ENCODE measurements around the gene CARD11. TPM values are rescaled to one million over a fixed set of nuclear protein-coding genes. Genes with fewer than 3 reads are reported as not detected.

CARD11 gene
- total RNA-seq, 4 donors from 2014 or later: 0.26 to 2.0 (median 0.70) TPM

- TF ChIP-seq EP300 (IDR thresholded peaks at IDR 0.05) (no peak), POLR2A (IDR thresholded peaks at IDR 0.05; ENCODE audit: low read depth) (no peak), POLR2AphosphoS5 (IDR thresholded peaks at IDR 0.05) (no peak)
- TF ChIP-seq, protein P1, sequence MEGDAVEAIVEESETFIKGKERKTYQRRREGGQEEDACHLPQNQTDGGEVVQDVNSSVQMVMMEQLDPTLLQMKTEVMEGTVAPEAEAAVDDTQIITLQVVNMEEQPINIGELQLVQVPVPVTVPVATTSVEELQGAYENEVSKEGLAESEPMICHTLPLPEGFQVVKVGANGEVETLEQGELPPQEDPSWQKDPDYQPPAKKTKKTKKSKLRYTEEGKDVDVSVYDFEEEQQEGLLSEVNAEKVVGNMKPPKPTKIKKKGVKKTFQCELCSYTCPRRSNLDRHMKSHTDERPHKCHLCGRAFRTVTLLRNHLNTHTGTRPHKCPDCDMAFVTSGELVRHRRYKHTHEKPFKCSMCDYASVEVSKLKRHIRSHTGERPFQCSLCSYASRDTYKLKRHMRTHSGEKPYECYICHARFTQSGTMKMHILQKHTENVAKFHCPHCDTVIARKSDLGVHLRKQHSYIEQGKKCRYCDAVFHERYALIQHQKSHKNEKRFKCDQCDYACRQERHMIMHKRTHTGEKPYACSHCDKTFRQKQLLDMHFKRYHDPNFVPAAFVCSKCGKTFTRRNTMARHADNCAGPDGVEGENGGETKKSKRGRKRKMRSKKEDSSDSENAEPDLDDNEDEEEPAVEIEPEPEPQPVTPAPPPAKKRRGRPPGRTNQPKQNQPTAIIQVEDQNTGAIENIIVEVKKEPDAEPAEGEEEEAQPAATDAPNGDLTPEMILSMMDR (IDR thresholded peaks at IDR 0.05): no peak
- peaks cover 0 to 69% (median 2%) of the 10 kb centered on the region in 4 donors for H3K27me3 ChIP-seq
- H3K27ac ChIP-seq (replicated peaks in 1 of 4): no peak overlapping the region
- H3K4me1 ChIP-seq: no peaks in the 10 kb centered on the region
- DNase-seq (ENCODE audit: extremely low spot score): no peak
- no peaks in the 10 kb centered on the region for H3K9me3 ChIP-seq
- H3K4me3 ChIP-seq: no peak overlapping the region
- intact Hi-C loops (cut with DNase I): no loop called here
- 80% methylated on average over 7 of the region's 8 CpGs for WGBS
- H3K36me3 ChIP-seq: no peaks in the 10 kb centered on the region
These were observed 116.7 kb downstream of the CARD11 start for GRCh38 chr7:2926896-2927405.

GRCh38 chr7:2926120-2926895 is 117.4 kb downstream of the CARD11 start:
- intact Hi-C loops (cut with DNase I): no loop called here
- Histone ChIP-seq H3K4me1 (no peaks in the 10 kb centered on the region), H3K36me3 (no peaks in the 10 kb centered on the region), H3K27me3 (peaks cover 0 to 76% (median 2%) of the 10 kb centered on the region in 4 donors), H3K9me3 (no peaks in the 10 kb centered on the region), H3K27ac (replicated peaks in 1 of 4) (no peak overlapping the region), H3K4me3 (no peak overlapping the region)
- no peak for TF ChIP-seq POLR2AphosphoS5 (IDR thresholded peaks at IDR 0.05)
- no peak for TF ChIP-seq POLR2A (IDR thresholded peaks at IDR 0.05; ENCODE audit: low read depth)
- TF ChIP-seq EP300 (IDR thresholded peaks at IDR 0.05): no peak
- TF ChIP-seq, protein P1 (IDR thresholded peaks at IDR 0.05): no peak
- WGBS: 88% methylated on average over 18 of the region's 18 CpGs
- DNase-seq (ENCODE audit: extremely low spot score): no peak

GRCh38 chr7:2924866-2925840 is 118.5 kb downstream of the CARD11 start:
- TF ChIP-seq, protein P1 (IDR thresholded peaks at IDR 0.05): no peak
- TF ChIP-seq EP300 (IDR thresholded peaks at IDR 0.05) (no peak), POLR2AphosphoS5 (IDR thresholded peaks at IDR 0.05) (no peak), POLR2A (IDR thresholded peaks at IDR 0.05; ENCODE audit: low read depth) (no peak)
- no peak for DNase-seq (ENCODE audit: extremely low spot score)
- WGBS: 61% methylated on average over 22 of the region's 22 CpGs

DNA sequence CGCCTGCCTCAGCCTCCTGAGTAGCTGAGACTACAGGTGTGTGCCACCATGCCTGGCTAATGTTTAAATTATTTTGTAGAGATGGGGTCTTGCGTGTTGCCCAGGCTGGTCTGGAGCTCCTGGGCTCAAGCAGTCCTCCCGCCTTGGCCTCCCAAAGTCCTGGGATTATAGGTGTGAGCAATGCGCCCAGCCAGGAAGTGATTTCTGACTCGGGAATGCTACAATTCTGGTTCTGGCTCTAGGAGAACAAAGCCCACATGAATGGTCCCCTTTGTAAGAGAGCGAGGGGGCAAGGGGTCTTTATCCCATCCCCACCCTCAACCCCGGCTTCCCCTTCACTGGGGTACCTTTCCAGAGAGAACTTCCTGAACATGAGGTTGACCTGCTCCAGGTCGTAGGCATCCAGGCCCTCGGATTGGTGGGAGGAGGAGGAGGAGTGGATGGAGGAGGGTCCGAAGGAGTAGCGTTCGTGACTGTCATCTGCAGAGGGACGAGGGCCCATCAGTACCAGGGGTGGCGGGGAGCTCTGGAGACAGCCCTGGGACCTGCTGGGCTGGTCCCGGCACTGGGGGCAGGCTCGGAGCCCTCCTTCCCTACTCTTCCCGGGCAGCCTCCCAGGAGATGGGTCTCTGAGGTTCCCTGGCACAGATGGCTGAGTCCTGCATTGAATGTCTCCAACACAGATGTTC is 119.6 kb downstream of the CARD11 start:
- Histone ChIP-seq H3K9me3 (no peaks in the 10 kb centered on the region), H3K27ac (replicated peaks in 1 of 4) (no peak overlapping the region), H3K27me3 (peaks cover 0 to 69% (median 0%) of the 10 kb centered on the region in 4 donors), H3K4me1 (no peaks in the 10 kb centered on the region), H3K36me3 (no peaks in the 10 kb centered on the region), H3K4me3 (no peak overlapping the region)
- TF ChIP-seq EP300 (IDR thresholded peaks at IDR 0.05): no peak
- no peak for TF ChIP-seq POLR2AphosphoS5 (IDR thresholded peaks at IDR 0.05)
- TF ChIP-seq, protein P1 (IDR thresholded peaks at IDR 0.05): no peak
- TF ChIP-seq POLR2A (IDR thresholded peaks at IDR 0.05; ENCODE audit: low read depth): no peak
- no peak for DNase-seq (ENCODE audit: extremely low spot score)
- WGBS: 86% methylated on average over 13 of the region's 17 CpGs
- intact Hi-C loops (cut with DNase I): no loop called here

More at GRCh38 chr7:2924866-2925840, 118.5 kb downstream of the CARD11 start:
- Histone ChIP-seq H3K9me3 (no peaks in the 10 kb centered on the region), H3K4me1 (no peaks in the 10 kb centered on the region), H3K4me3 (no peak overlapping the region), H3K27me3 (peaks cover 0 to 69% (median 2%) of the 10 kb centered on the region in 4 donors), H3K36me3 (no peaks in the 10 kb centered on the region), H3K27ac (replicated peaks in 1 of 4) (no peak overlapping the region)
- intact Hi-C loops (cut with DNase I): no loop called here

Measured in esophagus muscularis mucosa (tissue), 4 donors.